Gastrocnemius medialis (tissue), 4 donors: ENCODE data around the gene MED9.

Experiments used
- POLR2A ChIP-seq, 2 donors: fragments of 450-650 bp; IDR thresholded peaks; one replicate each; pipeline ENCODE4 v1.6.1; 2017; ENCODE audit warnings: antibody characterized with exemption in 2 of 2, mild to moderate bottlenecking in 2 of 2, moderate library complexity in 2 of 2
- TF ChIP-seq, protein P1 (sequence below), 5 experiments: fragments of 450-650 bp in 3 of 5; fragments of 200-600 bp in 2 of 5; sonication (generic) in 2 of 5; IDR thresholded peaks in 4 of 5; conservative IDR thresholded peaks in 1 of 5; 1 replicate in 4 of 5; 2 replicates in 1 of 5; pipeline ENCODE4 v1.5.1; 2016 to 2019; ENCODE audit warnings: antibody characterized with exemption in 5 of 5, mild to moderate bottlenecking in 3 of 5, moderate library complexity in 3 of 5

DNA sequence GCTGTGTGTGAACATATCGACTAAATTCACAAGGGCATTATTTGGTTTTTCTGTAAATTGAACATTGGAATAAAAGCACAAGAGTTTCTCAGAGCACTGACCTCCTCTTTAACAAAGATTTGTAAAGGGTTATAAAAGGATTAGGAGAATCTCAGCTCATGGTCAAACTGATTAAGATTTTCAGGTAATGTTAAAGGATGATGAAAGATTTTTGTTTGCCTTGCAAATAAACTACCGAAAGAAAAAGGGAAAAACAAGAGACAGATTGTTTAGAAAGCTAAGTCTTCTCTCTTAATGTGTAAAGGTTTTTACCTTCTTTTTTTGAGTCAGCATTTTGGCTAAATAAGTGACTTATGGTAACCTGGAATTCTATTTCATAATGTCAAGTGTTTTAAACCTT is 47.6 kb upstream of the MED9 start:
- TF ChIP-seq, protein P1, sequence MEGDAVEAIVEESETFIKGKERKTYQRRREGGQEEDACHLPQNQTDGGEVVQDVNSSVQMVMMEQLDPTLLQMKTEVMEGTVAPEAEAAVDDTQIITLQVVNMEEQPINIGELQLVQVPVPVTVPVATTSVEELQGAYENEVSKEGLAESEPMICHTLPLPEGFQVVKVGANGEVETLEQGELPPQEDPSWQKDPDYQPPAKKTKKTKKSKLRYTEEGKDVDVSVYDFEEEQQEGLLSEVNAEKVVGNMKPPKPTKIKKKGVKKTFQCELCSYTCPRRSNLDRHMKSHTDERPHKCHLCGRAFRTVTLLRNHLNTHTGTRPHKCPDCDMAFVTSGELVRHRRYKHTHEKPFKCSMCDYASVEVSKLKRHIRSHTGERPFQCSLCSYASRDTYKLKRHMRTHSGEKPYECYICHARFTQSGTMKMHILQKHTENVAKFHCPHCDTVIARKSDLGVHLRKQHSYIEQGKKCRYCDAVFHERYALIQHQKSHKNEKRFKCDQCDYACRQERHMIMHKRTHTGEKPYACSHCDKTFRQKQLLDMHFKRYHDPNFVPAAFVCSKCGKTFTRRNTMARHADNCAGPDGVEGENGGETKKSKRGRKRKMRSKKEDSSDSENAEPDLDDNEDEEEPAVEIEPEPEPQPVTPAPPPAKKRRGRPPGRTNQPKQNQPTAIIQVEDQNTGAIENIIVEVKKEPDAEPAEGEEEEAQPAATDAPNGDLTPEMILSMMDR (IDR thresholded peaks at IDR 0.05 in 4 of 5, conservative IDR thresholded peaks at IDR 0.05 in 1 of 5): no peak
- no peak for TF ChIP-seq POLR2A (IDR thresholded peaks at IDR 0.05)
